GM21381 (cell line): ENCODE results near the gene XRCC5.
"Not testable (repeated sequence)": the region's sequence is repeated elsewhere in the genome, so short reads cannot be mapped to it uniquely, and the experiment has no call there.

ENCODE experiments used
- ATAC-seq: cut with Tn5 transposase; IDR thresholded peaks from one replicate; pipeline ENCODE4 v1.9.1; 2021; ENCODE audit warnings: mild to moderate bottlenecking, moderate library complexity; ENCODE audit not compliant: unreplicated experiment

The XRCC5 gene

GRCh38 chr2:216114714-216115531, 5.8 kb downstream of the XRCC5 start:
- ATAC-seq = peak; percentile 40

DNA sequence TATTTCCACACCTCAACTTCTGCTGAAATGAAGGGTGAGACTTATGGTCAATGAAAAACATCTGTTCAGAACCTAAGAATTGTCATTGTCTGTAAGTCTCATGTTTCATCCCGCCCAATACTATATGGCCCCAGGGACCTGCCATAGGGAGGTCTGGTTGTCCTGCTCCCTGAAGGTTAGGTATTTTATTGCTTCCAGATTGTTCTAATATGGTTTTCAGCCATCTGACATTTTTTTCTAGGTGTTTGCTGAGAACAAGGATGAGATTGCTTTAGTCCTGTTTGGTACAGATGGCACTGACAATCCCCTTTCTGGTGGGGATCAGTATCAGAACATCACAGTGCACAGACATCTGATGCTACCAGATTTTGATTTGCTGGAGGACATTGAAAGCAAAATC, 7.3 kb downstream of the XRCC5 start:
- ATAC-seq = no peak

DNA sequence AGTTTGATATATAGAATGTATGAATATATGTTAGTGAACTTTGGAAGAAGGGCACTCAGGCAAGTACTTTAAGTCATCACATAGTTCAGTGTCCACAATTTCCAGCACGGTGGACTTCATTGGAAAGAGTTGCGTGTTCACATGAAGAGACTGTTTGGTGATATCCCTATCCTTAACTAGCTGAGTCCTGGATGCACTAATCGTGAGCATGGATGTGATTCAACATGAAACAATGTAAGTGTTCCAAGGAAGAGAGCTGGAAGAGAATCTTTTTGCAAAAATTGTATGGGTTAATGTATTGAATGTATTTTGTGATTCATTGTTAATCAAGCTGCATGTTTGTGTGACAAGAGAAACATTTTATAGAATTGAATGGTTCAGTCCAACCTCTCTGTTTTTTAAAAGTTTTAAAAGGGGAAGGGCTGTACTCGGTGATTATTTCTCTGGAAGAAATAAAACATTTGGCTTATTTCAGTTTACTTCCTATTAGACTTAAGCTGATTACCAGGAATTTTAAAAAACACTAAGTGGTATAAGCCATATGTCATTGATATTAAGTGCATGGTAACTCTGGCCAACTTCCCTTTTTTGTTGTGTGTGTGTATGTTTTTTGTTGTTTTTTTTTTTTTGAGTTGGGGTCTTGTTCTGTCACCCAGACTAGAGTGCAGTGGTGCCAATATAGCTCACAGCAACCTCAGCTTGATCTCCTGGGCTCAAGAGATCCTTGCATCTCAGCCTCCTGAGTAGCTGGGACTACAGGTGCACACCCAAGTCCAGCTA, 8.6 kb downstream of the XRCC5 start:
- no peak for ATAC-seq

DNA sequence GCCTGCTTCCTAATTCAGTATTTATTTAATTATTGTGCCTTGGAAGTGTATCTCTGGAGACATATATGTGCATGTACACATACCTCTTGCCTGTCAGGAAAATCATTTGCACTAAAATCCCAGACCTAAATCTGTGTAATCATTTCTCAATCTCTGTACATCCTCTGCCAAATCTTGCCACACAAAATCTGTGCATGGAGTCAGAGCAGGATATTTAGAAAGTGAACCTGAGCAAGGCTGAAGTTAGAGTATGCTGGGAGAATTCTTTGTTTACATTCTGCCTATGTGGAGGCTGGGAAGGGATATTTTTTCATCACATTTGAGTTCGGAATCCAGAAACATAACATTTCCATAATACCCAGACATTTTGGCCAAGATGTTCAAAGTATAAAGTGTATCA, 9.3 kb downstream of the XRCC5 start:
- ATAC-seq = no peak

DNA sequence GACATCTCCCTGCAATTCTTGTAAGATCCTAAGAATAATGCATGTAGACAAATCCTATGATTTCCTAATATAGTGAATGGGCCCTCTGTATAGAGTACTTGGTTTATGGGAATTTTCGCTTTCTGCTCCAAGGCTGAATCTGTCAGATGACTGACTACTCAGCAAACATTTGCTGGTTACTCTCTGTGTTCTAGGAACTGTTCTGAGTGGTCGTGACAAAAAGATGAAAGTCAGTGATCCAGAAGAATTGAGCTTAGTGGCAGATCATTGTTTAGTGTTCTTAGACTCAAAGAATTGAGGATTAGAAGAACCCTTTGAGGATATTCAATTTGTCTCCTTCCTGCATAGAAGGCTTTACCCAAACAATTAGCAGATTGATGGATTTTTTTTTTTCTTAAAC, 10.0 kb downstream of the XRCC5 start:
- ATAC-seq = no peak

DNA sequence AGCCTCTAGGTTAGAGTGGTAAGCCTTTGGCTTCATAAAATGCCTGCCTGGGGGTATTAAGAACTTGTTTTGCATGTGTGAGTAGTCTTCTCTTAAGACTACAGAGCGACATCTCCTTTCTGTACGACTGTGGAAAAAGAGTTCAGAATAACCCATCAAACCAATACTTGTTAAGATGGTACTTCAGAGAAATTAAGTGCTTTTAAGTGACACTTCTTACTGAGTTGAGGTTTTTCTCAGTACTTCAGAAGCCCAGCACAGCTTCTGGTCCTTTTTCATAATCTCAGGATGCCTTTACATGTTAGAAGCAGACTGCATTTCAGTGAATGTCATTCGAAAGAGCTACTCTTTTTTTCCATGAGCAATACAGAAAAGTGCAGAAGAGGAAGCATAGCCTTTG, 10.8 kb downstream of the XRCC5 start:
- no peak for ATAC-seq

DNA sequence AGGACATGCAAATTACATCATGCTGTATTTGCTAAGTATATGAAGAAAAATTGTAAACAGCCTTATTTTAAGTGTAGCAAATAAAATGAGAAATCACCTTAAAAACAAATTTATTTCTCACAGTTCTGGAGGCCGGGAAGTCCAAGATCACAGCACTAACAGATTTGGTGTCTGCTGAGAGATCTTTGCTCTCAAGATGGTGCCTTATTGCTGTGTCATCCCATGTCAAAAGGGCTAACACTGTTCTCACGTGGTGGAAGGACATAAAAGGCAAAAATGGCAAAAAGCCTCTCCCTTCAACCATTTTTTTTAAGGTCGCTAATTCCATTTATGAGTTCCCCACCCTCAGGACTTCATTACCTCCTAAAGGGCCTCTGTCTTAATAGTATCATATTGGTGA, 12.1 kb downstream of the XRCC5 start:
- ATAC-seq = no peak

GRCh38 chr2:216126943-216127342, 17.8 kb downstream of the XRCC5 start:
- no peak for ATAC-seq

DNA sequence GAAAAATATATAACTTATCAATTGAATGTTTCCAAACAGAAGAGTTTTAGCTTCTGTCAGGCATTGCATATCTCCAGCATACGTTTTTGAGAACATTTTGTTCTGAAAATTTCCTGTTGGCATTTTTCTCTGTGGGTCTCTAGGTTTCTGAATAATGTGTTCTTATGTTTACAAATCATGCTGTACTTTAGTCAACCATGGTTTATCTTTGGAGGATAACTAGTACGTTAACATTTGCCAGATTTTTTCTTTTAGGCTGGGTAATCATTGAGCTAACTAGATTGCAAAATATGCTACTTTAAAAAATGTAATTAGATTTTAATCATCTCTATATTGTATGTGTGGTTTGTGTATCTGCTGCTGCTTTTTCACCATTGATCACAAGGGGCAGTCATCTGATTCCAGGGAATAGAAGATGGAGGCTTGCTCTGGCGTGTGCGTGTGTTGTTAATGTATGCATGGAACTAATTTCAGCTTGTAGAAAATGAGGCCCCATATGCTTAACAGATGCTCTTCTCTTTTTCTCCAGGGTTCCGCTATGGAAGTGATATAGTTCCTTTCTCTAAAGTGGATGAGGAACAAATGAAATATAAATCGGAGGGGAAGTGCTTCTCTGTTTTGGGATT, 21.3 kb downstream of the XRCC5 start:
- no peak for ATAC-seq

DNA sequence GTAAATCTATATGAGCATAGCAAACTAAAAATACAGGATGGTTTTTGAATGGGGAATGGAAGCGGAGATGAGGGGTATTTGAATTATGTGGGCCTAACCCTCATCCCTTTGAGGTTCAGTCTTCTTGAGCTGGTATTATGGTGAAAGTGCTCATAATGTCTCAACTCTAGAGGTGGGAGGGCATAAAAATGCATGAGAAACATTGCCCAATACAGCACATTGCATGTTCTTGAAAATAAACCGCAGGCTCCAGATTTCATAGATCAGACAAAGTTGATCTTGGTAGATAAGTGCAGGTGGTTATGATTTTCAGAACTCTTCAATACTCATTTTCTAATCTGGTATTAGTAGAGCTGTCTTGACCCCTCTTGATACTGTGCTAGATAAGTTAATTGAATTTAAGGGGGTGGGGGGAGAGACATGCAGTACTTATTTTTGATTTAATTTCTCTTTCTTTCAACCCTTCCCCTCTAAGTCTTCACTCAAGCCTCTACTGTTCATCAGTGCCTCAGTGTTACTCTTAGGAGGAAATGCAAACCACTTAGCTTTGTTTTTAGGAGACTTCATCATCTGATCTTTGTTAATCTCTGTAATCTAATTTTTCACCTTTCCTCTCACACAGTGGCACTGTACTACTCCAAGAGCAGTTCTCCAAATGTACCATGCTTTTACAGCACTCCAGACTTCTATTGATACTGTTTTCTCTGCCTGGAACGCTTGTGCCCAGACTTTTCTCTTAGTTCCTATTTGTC, 22.2 kb downstream of the XRCC5 start:
- ATAC-seq = no peak

DNA sequence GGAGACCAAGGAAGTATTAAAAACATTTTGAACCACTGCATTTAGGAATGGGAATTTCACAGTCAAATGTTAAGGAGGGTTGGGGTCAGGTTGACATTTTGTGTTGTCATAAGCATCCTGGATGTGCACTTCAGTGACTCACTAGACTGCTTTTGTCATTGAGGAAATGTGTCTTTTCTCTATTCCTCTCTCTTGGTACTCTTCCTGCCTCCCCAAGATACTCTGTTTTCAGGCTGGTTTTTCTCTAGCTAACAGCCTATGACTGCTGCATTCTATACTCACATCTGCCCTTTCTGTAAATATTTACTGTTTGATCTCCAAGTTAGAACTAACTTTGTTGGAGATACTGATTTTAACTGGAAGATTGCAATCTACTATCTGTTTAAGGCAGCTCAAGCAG, 23.4 kb downstream of the XRCC5 start:
- ATAC-seq = no peak

DNA sequence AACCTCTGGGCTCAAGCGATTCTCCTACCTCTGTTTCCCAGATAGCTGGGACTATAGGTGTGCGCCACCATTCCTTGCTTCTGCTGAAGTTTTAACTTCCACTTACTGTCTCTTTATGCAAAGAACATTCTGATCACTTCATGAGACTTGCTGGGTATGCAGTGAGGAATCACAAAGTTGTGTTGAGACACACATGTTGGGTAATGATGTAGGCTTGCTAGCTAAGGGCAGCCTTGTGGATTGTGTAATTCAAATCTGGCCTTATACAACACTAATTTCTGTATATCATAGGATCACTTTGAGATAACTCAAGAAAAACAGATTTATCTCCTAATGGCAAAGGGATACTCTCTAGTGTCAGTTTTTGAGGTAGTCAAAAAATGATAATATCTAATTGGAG, 24.2 kb downstream of the XRCC5 start:
- no peak for ATAC-seq

DNA sequence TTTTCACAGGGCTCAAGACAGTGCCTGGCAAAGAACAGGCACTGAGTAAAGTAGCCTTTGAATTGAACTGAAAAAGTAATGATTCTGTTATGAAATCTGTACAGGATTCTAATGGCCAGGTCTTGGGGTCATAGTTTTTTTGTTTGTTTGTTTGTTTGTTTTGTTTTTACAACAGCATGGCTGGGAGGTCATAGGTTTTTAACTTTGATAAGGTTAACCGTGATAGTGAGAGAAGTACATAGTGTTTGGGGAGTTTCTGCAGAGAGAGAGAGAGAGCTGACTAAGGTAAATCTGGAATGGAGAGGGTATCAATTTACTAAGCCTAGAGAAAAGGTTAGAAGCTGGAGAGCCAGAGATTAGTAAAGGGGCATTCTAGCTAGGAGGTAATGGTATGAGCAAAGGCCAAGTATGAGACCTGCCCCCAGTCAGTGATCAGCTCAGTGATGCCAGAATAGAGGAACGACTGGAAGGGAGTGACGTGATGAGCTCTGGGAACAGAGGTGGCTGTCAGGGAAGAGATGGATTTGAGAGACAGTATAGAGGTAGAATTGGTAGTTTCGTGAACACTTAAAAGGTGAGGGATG, 25.9 kb downstream of the XRCC5 start:
- ATAC-seq = no peak

DNA sequence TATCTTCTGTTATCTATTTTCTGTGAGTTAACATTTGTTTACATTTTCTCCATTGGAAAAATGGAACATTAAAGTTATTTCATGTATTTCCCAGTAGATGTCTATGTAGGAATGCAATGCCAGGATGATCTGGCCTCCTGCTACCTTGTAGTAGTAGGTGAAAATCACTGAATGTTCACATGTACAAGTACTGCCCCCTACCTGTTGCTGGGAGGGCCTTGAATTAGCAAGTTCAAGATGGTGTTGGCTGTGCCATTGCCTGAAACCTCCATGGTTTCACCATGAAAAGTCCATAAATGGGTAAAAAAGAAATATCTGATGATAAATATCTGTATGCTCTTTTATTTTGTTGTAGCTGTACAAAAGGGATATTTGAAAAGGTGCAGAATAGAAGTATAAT, 30.7 kb downstream of the XRCC5 start:
- ATAC-seq = no peak

- ATAC-seq = not testable (repeated sequence)
These were observed 32.4 kb downstream of the XRCC5 start for GRCh38 chr2:216141516-216141915.

- ATAC-seq = peak; percentile 99
These were observed 33.4 kb downstream of the XRCC5 start for GRCh38 chr2:216142540-216142939.

GRCh38 chr2:216144372-216144771, 35.2 kb downstream of the XRCC5 start:
- no peak for ATAC-seq

- ATAC-seq = no peak
These were observed 35.7 kb downstream of the XRCC5 start for GRCh38 chr2:216144857-216145256.

GRCh38 chr2:216146573-216146972, 37.4 kb downstream of the XRCC5 start:
- no peak for ATAC-seq

DNA sequence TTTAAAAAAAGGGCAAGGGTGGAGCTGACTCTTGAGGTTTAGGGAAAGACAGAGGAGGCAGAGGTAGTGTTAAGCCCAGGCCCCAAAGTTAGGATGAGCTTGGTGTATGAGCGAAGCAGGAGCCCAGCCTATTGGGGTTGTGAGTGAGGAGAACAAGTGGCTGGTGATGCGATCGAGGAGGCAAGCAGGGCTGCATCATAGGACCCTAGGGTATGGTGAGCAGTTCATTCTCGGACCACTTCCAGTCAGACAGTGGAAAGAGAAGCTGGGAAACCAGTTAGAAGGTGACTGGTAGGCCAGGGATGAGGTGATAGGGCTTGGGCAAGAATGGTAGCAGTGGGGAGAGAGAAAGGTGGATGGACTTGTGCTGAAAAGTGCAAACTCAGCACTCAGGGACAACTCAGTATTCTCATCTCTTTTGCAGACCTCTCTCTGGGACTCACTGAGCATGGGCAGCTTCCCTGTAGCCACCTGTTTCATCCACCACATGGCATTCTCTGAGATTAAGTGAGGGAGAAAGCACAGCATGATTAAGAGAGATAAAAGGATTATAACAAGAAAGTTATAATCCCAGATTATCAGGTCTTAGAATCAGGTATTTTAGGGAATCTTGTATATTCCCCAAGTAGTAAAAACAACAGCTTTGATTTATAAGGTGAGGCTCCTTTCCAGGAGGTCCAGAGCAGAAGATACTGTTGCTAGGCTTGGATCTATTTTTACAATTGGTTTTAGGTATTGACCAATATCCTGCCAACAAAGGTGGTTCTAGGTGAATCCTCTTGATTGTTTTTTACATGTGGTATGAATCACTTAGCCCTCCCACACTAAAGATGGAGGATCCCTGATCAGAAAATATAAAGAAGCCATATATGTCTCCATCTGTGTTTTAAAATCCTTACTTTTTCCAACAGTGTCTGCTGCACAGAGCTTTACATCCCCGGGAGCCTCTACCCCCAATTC, 38.3 kb downstream of the XRCC5 start:
- no peak for ATAC-seq
